Posterior vena cava (tissue), 2 donors: Measurements from ENCODE around the gene MADD. TPM values are rescaled to one million over a fixed set of nuclear protein-coding genes. Genes with fewer than 3 reads are reported as not detected.
A peak's percentile ranks its signal among the peaks of the same experiment; 100 is the strongest.

Source experiments
- DNase-seq: peaks from one replicate; pipeline ENCODE4 v3.0.0-alpha.2; 2020; ENCODE audit warnings: low spot score
- intact Hi-C, 2 donors: fragments of 100-400 bp; cut with DNase I; formaldehyde crosslinking; loops; one replicate each; pipeline versions ENCODE4 v1.14.1 to v1.14.2; 2022 to 2023
- total RNA-seq, 2 donors: library from RNA; stranded (reverse); fragmentation: NEBNext Ultra II Directional; extraction: Animal tissue kit (Norgen Biotek cat#: 25700); gene quantifications; one replicate each; pipeline ENCODE4 v1.2.1, GENCODE V29; 2021
- donor health status: DM: yes; HTN: yes; CAD: no.
- donor health status: DM: yes; HTN: yes; CAD: no.

The MADD gene
- total RNA-seq, 2 donors from 2014 or later, result 32.4 to 32.5 TPM

- intact Hi-C loops, result no loop called here
- peak; percentile 78 for DNase-seq
These were observed 668 bp downstream of the MADD start for GRCh38 chr11:47270331-47271271.

GRCh38 chr11:47271328-47271727, 1.4 kb downstream of the MADD start:
- peak; percentile 2 for DNase-seq
- intact Hi-C loops, result no loop called here

- intact Hi-C loops, result no loop called here
- DNase-seq, result peak; percentile 12
These were observed 2.2 kb downstream of the MADD start for GRCh38 chr11:47271961-47272661.

- intact Hi-C loops, result no loop called here
- no peak for DNase-seq
These were observed 2.8 kb downstream of the MADD start for GRCh38 chr11:47272706-47273105.

- peak; percentile 67 for DNase-seq
- intact Hi-C loops, result no loop called here
These were observed 4.7 kb downstream of the MADD start for GRCh38 chr11:47274495-47275235.

GRCh38 chr11:47276923-47277322, 7.0 kb downstream of the MADD start:
- DNase-seq, result no peak
- intact Hi-C loops, result no loop called here

- peak; percentile 15 for DNase-seq
- intact Hi-C loops, result no loop called here
These were observed 8.1 kb downstream of the MADD start for GRCh38 chr11:47278058-47278457.

GRCh38 chr11:47278769-47279168, 8.8 kb downstream of the MADD start:
- intact Hi-C loops, result no loop called here
- DNase-seq, result no peak

GRCh38 chr11:47280099-47280498, 10.2 kb downstream of the MADD start:
- intact Hi-C loops, result no loop called here
- DNase-seq, result no peak

- DNase-seq, result peak; percentile 2
- intact Hi-C loops, result no loop called here
These were observed 10.9 kb downstream of the MADD start for GRCh38 chr11:47280860-47281259.

GRCh38 chr11:47282462-47282861, 12.5 kb downstream of the MADD start:
- intact Hi-C loops, result no loop called here
- DNase-seq, result peak; percentile 22

- no peak for DNase-seq
- intact Hi-C loops, result no loop called here
These were observed 14.2 kb downstream of the MADD start for GRCh38 chr11:47284151-47284550.

GRCh38 chr11:47285969-47286770, 16.2 kb downstream of the MADD start:
- no peak for DNase-seq
- intact Hi-C loops, result no loop called here

- DNase-seq, result no peak
- intact Hi-C loops, result no loop called here
These were observed 18.1 kb downstream of the MADD start for GRCh38 chr11:47288066-47288465.

- intact Hi-C loops, result no loop called here
- no peak for DNase-seq
These were observed 19.9 kb downstream of the MADD start for GRCh38 chr11:47289856-47290255.

GRCh38 chr11:47295385-47295784, 25.5 kb downstream of the MADD start:
- no peak for DNase-seq
- intact Hi-C loops, result loop anchor here in 1 of 2 donors (1.0 kb wide), 1 partner anchor 40 kb away; no protein-coding TSS in a partner anchor

GRCh38 chr11:47296045-47296444, 26.1 kb downstream of the MADD start:
- no peak for DNase-seq
- intact Hi-C loops, result no loop called here

- DNase-seq, result no peak
- intact Hi-C loops, result loop anchor here in 1 of 2 donors (1.0 kb wide), 1 partner anchor 35 kb away; no protein-coding TSS in a partner anchor
These were observed 29.1 kb downstream of the MADD start for GRCh38 chr11:47299078-47299477.

GRCh38 chr11:47302853-47303252, 32.9 kb downstream of the MADD start:
- no peak for DNase-seq
- intact Hi-C loops, result loop anchor here in 1 of 2 donors (5.0 kb wide), 1 partner anchor 431 kb away; no protein-coding TSS in a partner anchor
